HG03045 (cell line): ENCODE measurements around the gene PLA2G2E.
A peak's percentile ranks its signal among the peaks of the same experiment; 100 is the strongest.
"Not testable (repeated sequence)": the region's sequence is repeated elsewhere in the genome, so short reads cannot be mapped to it uniquely, and the experiment has no call there.

Source experiments
- ATAC-seq: cut with Tn5 transposase; IDR thresholded peaks from one replicate; pipeline ENCODE4 v1.9.1; 2021; ENCODE audit warnings: mild to moderate bottlenecking, moderate library complexity; ENCODE audit not compliant: unreplicated experiment

The PLA2G2E gene

GRCh38 chr1:19885821-19886220, 37.6 kb downstream of the PLA2G2E start:
- ATAC-seq, result no peak

- ATAC-seq, result no peak
Measured at GRCh38 chr1:19884312-19884711, 39.1 kb downstream of the PLA2G2E start.

- peak; percentile 92 for ATAC-seq
Measured at GRCh38 chr1:19882111-19883071, 41.0 kb downstream of the PLA2G2E start, which contains the start of gene OTUD3. Gene OTUD3, plus strand, starts transcription at chr1:19882395. Its CDS starts 119 bp downstream, at chr1:19882514.

GRCh38 chr1:19880841-19881240, 42.6 kb downstream of the PLA2G2E start:
- not testable (repeated sequence) for ATAC-seq

GRCh38 chr1:19879661-19880060, 43.8 kb downstream of the PLA2G2E start:
- ATAC-seq, result no peak

- ATAC-seq, result no peak
Measured at GRCh38 chr1:19879227-19879626, 44.2 kb downstream of the PLA2G2E start.

GRCh38 chr1:19878637-19878985, 44.8 kb downstream of the PLA2G2E start:
- no peak for ATAC-seq

- ATAC-seq, result no peak
Measured at GRCh38 chr1:19877821-19878636, 45.4 kb downstream of the PLA2G2E start.

- ATAC-seq, result no peak
Measured at GRCh38 chr1:19877181-19877750, 46.2 kb downstream of the PLA2G2E start.

GRCh38 chr1:19872190-19872589, 51.2 kb downstream of the PLA2G2E start:
- no peak for ATAC-seq
